Prostate gland (tissue), 2 donors: ENCODE results near the gene BCOR.

Source experiments
- POLR2A ChIP-seq: fragments of 450-650 bp; IDR thresholded peaks from one replicate; pipeline ENCODE4 v1.6.1; 2016; ENCODE audit warnings: antibody characterized with exemption, mild to moderate bottlenecking
- POLR2AphosphoS5 ChIP-seq: sonication (generic); formaldehyde crosslinking; IDR thresholded peaks from one replicate; pipeline ENCODE4 v1.6.1; 2017; ENCODE audit warnings: antibody characterized with exemption
- TF ChIP-seq, protein P1 (sequence below), 4 experiments: fragments of 200-600 bp in 2 of 4; fragments of 450-650 bp in 2 of 4; sonication (generic) in 2 of 4; IDR thresholded peaks; 1 replicate in 3 of 4; 2 replicates in 1 of 4; pipeline ENCODE4 v1.5.1; 2016 to 2019; ENCODE audit warnings: antibody characterized with exemption in 4 of 4, mild to moderate bottlenecking in 2 of 4, moderate library complexity in 2 of 4

DNA sequence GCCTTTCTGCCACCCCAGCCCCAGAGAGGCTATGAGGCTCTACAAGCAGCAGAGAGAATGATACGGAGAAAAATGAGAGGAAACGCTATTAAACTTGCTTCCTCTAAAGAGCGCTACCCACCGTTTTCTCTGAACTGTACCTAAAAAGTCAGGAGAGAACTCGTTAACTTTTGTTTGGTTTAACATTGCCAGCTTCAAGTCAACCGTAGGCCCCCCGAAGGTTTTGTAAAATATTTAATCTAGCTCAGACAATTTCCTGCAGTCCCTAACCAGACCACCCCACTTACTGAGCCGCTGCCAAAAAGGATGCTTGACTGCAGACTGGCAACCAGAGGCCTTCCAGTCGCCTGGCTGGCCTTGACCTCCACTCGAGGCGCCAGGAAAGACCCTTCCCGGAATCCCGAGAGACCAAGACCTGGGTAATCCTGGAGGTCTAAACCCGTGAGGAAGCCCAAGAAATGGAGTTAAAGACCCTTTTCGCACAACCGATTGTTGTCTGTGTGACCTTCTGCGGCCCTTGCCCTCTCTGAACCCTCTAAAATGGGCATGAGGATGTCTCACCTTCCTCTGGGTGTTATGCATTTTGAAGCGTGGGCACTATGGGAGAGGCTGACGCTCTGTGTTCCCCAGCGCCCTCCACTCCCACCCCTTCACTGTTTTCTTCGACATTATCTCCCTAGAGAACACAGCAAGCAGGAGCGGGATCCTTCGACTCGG is 86.3 kb downstream of the BCOR start:
- TF ChIP-seq POLR2A (no peak), POLR2AphosphoS5 (no peak)
- TF ChIP-seq, protein P1, sequence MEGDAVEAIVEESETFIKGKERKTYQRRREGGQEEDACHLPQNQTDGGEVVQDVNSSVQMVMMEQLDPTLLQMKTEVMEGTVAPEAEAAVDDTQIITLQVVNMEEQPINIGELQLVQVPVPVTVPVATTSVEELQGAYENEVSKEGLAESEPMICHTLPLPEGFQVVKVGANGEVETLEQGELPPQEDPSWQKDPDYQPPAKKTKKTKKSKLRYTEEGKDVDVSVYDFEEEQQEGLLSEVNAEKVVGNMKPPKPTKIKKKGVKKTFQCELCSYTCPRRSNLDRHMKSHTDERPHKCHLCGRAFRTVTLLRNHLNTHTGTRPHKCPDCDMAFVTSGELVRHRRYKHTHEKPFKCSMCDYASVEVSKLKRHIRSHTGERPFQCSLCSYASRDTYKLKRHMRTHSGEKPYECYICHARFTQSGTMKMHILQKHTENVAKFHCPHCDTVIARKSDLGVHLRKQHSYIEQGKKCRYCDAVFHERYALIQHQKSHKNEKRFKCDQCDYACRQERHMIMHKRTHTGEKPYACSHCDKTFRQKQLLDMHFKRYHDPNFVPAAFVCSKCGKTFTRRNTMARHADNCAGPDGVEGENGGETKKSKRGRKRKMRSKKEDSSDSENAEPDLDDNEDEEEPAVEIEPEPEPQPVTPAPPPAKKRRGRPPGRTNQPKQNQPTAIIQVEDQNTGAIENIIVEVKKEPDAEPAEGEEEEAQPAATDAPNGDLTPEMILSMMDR (IDR thresholded peaks at IDR 0.05) = no peak
